GM19463 (cell line): Measurements from ENCODE around the gene TAF15.

Source experiments
- ATAC-seq: cut with Tn5 transposase; IDR thresholded peaks from one replicate; pipeline ENCODE4 v1.9.1; 2021; ENCODE audit warnings: mild to moderate bottlenecking, moderate library complexity; ENCODE audit not compliant: unreplicated experiment

The TAF15 gene

GRCh38 chr17:35808962-35809854 lies at the start of gene TAF15:
TSS of gene TAF15 (plus strand) at chr17:35809484. CDS start at chr17:35809570, 86 bp downstream.
- ATAC-seq = peak; percentile 95

- no peak for ATAC-seq
Measured at GRCh38 chr17:35760587-35760986, 48.7 kb upstream of the TAF15 start, which contains the start of gene C17orf50. TSS of gene C17orf50 (plus strand) at chr17:35760887. CDS start at chr17:35760942, 55 bp downstream.

- no peak for ATAC-seq
Measured at GRCh38 chr17:35761601-35762000, 47.7 kb upstream of the TAF15 start.

- ATAC-seq = no peak
Measured at GRCh38 chr17:35763767-35764122, 45.5 kb upstream of the TAF15 start.

- ATAC-seq = peak; percentile 90
Measured at GRCh38 chr17:35764123-35764991, 44.9 kb upstream of the TAF15 start.

GRCh38 chr17:35765086-35765710 lies 44.1 kb upstream of the TAF15 start:
- no peak for ATAC-seq

GRCh38 chr17:35765756-35766488 lies 43.4 kb upstream of the TAF15 start:
- no peak for ATAC-seq

GRCh38 chr17:35766489-35766877 lies 42.8 kb upstream of the TAF15 start:
- ATAC-seq = no peak

GRCh38 chr17:35766903-35767510 lies 42.3 kb upstream of the TAF15 start:
- no peak for ATAC-seq

- no peak for ATAC-seq
Measured at GRCh38 chr17:35768797-35769196, 40.5 kb upstream of the TAF15 start.

- ATAC-seq = no peak
Measured at GRCh38 chr17:35769895-35770486, 39.3 kb upstream of the TAF15 start.

- no peak for ATAC-seq
Measured at GRCh38 chr17:35773129-35773528, 36.2 kb upstream of the TAF15 start.

GRCh38 chr17:35773679-35774425 lies 35.4 kb upstream of the TAF15 start:
- no peak for ATAC-seq

GRCh38 chr17:35774499-35774898 lies 34.8 kb upstream of the TAF15 start:
- ATAC-seq = no peak

GRCh38 chr17:35775039-35775438 lies 34.2 kb upstream of the TAF15 start:
- ATAC-seq = no peak

- ATAC-seq = no peak
Measured at GRCh38 chr17:35775583-35775982, 33.7 kb upstream of the TAF15 start.

GRCh38 chr17:35778641-35779196 lies 30.6 kb upstream of the TAF15 start:
- ATAC-seq = no peak

- no peak for ATAC-seq
Measured at GRCh38 chr17:35780950-35781349, 28.3 kb upstream of the TAF15 start.

GRCh38 chr17:35784895-35785294 lies 24.4 kb upstream of the TAF15 start:
- no peak for ATAC-seq
